Measurements from ENCODE around the gene LPO.

DNA sequence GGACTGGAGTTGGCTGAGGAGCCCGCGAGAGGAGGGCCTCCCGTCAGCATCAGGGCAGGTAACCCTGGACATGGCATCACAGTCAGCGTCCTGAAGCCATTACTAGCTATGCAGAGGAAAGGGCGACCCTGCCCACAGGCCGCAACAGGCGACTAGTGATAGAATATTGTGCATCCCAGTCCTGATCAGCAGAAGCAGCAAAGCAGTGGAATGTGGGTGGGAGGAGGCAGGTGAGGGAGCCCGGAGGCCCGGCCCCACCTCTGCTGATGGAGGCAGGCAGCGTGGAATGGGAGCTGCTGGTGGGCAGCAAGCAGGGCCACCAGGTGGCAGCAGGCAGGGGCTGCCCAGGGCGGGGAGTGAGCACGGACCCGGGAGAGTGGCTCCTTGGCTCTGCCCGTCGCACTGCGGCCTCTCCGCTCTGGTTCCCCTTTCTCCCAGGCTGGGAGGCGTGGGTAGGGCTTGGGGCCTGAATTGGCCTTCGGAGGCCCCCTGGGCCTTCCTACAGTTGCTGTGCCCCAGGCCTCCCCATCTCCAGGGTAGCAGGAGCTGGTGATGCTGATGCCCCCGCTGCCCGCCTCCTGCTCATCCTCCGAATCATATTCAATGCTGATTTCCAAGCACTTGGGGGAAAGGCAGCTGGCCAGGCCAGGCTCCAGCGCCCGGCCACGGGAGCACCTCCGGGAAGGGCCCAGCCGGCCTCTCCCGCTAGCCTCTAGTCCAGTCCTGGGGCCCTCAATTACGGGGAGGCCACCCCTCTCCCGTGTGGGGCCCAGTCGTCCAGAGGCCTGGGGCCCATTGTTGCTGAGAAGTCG is 70.0 kb downstream of the LPO start:
- TF ChIP-seq, protein P1, sequence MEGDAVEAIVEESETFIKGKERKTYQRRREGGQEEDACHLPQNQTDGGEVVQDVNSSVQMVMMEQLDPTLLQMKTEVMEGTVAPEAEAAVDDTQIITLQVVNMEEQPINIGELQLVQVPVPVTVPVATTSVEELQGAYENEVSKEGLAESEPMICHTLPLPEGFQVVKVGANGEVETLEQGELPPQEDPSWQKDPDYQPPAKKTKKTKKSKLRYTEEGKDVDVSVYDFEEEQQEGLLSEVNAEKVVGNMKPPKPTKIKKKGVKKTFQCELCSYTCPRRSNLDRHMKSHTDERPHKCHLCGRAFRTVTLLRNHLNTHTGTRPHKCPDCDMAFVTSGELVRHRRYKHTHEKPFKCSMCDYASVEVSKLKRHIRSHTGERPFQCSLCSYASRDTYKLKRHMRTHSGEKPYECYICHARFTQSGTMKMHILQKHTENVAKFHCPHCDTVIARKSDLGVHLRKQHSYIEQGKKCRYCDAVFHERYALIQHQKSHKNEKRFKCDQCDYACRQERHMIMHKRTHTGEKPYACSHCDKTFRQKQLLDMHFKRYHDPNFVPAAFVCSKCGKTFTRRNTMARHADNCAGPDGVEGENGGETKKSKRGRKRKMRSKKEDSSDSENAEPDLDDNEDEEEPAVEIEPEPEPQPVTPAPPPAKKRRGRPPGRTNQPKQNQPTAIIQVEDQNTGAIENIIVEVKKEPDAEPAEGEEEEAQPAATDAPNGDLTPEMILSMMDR (IDR thresholded peaks at IDR 0.05; ENCODE audit: low read length) = 0 out of 2 replicates have a peak, but pooled peaks have one; percentile 10
- TF ChIP-seq EZH2phosphoT487 (IDR thresholded peaks at IDR 0.05; ENCODE audit: low read length) = no peak

All from MM.1S (cell line).